D341Med (cell line): Measurements from ENCODE around the gene DUSP1.
"Not testable (repeated sequence)": the region's sequence is repeated elsewhere in the genome, so short reads cannot be mapped to it uniquely, and the experiment has no call there.

Experiments used
- DNase-seq: peaks from one replicate; pipeline ENCODE4 v3.0.0; 2012; ENCODE audit warnings: low spot score

Gene DUSP1, protein sequence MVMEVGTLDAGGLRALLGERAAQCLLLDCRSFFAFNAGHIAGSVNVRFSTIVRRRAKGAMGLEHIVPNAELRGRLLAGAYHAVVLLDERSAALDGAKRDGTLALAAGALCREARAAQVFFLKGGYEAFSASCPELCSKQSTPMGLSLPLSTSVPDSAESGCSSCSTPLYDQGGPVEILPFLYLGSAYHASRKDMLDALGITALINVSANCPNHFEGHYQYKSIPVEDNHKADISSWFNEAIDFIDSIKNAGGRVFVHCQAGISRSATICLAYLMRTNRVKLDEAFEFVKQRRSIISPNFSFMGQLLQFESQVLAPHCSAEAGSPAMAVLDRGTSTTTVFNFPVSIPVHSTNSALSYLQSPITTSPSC

DNA sequence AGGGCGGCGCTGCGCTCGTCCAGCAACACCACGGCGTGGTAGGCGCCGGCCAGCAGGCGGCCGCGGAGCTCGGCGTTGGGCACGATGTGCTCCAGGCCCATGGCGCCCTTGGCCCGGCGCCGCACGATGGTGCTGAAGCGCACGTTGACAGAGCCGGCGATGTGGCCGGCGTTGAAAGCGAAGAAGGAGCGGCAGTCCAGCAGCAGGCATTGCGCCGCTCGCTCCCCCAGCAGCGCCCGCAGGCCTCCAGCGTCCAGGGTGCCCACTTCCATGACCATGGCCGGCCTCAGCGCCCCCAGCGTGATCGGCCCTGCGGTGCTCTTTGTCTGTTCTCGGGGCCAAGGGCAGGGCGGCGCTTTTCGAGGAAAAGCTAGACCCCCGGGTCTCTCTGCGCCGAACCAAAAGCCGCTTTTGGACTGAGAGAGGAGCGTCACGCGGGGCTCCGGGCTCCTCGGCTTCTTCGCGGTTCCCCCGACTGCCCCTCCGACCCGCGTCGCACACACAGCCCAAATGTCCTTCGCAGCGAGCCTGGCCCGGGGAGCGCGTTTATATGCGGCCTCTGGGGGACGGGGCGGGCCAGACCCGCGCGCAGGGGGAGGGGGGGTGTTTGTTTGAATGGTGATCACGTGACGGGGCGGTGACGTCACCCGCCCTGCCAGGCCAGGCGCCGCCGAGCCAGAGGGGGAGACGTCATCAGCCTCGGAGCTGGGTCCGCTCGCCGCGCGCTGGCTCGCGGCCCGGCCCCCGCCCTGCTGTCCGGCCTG, at the start of gene DUSP1:
Gene DUSP1, minus strand, starts transcription at position 521 of the 764 bp plus-strand sequence. Its CDS starts 243 bp downstream, at position 278.
- peak; percentile 97 for DNase-seq

DNA sequence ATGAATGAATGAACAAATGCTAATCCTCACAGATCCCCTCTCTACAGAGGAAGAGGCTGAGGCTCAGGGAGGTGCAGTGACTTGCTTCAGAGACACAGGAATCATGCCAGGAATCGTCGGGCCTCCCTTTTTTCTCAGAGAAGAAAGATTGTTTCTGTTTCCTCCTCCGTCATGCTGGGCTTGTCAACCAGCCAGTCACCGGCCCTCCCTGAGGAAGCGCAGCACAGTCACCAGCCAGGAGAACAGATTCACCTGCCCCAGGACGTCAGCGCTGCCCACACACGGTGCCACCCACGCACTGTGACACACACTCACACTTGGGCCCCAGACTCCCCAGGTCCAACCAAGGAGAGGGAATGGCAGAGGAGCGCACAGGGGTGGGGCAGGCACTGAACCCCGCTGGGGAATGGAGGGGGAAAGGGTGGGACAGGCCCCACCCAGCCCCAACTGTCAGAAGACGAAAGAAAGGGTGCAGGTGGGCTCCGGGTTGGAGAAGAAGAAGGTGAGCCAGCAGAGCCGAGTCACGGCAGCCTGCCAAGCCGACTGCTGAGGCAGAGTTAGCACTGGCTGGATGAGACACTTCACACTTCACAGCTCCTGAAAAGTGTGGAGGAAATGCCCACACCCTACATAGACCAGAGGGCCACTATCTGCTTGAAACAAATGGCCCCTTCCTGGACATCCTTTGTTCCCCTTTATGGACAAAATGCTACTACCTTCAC, 49.2 kb upstream of the DUSP1 start:
- no peak for DNase-seq

DNA sequence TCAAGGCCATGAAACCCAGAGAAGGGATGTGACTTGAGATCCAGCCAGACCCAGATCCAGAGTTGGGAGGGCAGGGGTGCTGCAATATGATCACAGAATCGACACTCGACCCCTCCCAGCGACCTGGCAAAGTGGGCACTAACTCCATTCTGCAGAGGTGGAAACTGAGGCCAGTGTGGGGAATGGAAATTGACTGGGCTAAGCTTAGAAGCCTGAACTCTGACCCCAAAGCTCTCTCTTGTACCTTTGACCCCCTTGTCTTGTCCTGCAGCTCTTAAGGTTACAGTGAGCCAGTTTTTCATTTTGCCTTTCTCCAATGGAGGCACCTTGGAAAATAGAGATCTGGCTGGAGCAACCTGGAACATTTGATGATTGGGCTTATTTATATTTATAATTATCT, 48.6 kb upstream of the DUSP1 start:
- no peak for DNase-seq

DNA sequence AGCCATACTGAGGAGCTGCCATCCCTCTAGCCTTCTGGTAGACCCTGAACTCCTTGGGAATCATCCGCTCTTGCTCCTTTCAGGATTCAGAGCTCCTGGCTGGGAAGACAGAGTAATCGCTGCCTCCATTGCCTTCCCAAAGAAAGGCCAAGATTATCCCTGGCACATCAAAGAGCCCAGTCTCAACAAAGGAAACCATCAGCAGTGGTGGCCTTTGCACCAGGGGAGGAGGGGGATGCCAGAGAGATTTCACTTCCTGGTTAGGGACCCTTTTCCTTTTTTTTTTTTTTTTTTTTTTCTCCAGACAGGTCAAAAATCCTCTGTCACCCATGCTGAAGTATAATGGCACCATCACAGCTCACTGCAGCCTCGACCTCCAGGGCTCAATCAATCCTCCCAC, 47.1 kb upstream of the DUSP1 start:
- DNase-seq = no peak

DNA sequence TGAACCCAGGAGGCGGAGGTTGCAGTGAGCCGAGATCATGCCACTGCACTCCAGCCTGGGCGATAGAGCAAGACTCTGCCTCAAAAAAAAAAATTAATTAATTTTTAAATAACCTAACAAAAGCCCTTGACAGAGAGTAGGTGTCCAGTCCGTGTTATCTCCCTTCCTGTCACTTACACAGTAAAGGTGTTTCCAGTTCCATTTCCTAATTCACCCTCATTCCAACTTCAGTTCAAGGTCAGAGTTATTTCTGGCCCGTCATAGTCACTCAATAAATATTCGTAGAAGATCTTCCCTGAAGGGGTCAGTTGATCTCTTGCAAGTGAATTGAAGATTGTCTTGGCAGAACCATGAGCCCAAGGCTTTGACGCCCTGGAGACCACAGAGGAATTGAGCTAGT, 46.7 kb upstream of the DUSP1 start:
- DNase-seq = no peak

DNA sequence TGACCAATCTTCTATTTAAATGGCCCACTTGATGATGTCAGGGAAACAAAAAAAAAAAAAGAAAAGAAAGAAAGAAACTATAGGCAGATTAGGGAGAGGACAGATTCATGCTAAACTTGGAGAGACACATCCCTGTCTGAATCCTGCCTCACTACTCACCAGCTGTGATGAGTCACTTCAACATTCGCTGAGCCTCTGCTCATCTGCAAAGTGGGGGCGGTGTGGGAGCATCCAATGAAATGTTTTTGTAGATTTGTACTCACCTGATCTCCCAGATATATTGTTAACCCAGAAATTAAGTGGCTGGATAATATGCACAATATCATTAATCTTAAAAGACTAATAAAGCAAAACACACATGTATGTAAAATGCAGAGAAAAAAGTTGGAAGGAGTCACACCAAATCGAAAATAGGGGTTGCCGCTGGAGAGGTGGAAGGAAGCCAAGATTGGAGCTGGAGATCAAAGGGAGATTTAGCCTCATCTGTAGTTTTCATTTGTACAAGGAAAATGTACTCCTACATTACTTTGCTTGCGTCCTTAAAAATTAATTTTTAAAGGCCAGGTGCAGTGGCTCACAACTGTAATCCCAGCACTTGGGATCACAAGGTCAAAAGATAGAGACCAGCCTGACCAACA, 46.0 kb upstream of the DUSP1 start:
- no peak for DNase-seq

DNA sequence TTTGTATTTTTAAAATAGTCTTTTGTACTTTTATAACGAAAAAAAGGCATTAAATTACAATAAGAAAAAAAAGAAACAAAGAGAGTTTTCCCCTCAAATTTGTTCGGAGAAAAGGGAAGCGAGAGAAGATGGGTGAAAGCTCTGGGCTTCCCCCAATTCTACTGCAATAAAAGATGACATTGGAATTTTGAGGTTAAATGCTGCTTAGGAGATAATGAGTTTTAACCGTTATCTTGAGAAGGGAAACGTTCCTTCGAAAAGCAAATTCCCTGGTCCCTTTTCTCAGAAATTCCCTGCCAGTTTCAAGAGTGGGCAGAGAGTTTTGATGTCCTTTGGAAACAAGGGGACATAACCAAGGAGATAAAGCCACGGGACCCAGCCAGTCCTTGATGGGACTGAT, 44.6 kb upstream of the DUSP1 start:
- no peak for DNase-seq

DNA sequence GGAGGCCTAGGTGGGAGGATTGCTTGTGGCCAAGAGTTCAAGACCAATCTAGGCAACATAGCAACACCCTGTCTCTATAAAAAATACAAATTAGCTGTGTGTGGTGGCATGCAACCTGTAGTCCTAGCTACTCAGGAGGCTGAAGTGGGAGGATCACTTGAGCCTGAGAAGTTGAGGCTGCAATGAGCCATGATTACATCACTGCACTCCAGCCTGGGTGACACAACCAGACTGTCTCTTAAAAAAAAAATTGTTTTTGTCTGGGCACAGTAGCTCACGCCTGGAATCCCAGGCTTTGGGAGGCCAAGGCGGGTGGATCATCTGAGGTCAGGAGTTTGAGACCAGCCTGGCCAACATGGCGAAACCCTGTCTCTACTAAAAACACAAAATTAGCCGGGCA, 40.0 kb upstream of the DUSP1 start:
- not testable (repeated sequence) for DNase-seq

DNA sequence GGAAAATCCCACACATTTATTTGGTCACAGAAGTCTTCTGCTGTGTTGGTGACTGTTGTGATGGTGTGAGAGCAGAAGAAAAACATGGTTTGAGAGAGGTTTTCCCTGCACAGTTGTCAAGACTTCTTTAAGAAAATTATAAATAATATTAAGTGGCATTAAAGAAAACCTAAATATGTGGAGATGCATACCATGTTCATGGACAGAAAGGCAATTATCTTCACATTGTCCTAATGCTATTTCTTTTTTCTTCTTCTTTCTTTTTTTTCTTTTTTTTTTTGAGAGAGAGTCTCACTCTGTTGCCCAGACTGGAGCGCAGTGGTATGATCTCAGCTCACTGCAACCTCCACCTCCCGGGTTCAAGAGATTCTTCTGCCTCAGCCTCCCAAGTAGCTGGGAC, 38.8 kb upstream of the DUSP1 start:
- DNase-seq = no peak

DNA sequence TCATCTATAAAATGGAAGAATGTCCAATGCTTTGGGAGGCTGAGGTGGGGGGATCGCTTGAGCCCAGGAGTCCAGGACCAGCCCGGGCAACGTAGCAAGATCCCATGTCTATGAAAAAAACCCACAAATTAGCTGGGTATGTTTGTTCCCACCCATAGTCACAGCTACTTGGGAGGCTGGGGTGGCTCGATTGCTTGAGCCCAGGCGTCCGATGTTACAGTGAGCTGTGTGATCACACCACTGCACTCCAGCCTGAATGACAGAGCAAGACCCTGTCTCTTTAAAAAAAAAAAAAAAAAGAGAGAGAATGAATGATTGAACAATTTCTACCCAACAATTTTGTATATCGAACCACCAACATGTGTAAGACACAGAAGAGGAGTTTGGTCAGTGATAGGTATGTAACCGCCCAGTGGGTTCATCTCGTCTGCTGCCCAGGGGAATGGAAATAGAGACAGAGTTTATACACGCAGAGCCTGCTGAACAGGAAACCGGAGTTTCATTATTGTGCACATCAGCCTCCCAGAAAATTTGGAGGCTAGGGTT, 36.8 kb upstream of the DUSP1 start:
- no peak for DNase-seq

DNA sequence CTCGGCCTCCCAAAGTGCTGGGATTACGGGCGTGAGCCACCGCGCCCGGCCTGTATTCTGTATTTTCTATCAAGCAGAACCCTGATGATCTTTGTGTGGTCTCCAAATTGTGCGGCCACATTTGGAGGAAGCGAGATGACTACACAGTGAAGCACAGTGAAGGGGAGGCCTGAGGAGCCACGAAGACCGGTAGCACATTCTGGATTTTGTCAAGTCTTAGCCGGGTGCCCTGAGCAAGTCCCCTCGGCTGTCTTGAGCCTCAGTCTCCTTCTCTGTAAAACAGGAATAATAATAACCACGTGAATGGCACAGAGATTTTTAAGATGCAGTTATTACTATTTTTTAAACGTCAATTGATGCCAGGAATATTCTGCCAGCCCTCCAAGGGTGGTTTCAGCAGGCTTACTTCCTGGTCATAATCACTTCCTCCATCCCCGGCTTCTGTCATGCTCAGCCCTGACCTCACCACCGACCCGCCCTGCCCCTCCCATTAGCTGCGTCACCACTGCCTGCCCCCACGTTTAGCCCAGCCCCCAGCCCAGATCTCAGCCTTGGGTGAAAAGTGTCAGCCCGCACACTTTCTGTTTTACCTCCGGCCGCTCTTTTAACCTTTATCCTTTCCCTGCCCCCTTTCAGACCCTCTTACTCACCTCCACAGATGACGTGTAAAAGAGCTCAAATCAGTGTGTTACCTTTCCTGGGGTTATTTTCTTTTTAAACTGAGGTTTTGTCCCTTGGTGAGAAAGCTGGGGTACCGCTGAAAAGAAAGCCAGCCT, 36.1 kb upstream of the DUSP1 start:
- DNase-seq = no peak

DNA sequence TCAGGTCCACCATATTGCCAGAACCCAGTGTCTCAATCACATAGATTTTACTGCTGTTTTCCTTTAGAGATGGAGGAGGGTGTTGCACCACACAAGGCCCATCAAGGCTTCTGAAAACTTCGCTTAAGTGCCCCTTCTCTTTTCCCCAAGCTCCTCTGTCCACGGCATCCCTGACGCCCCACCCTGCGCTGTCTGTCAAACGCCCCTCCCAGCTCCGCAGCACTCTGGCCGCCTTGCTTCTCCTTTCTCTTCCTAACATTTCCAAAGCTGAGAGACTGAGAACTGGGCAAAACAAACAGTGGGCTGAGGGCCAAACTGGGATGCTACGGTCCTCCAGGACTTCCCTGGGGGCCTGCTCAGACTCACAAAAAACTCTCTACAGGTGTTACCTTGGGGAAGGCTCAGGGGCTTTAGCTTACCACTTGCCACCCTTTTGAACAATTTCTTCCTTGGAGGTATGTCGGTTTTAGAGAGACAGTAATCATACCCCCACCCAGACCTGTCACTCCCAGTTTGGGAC, 34.8 kb upstream of the DUSP1 start:
- no peak for DNase-seq

DNA sequence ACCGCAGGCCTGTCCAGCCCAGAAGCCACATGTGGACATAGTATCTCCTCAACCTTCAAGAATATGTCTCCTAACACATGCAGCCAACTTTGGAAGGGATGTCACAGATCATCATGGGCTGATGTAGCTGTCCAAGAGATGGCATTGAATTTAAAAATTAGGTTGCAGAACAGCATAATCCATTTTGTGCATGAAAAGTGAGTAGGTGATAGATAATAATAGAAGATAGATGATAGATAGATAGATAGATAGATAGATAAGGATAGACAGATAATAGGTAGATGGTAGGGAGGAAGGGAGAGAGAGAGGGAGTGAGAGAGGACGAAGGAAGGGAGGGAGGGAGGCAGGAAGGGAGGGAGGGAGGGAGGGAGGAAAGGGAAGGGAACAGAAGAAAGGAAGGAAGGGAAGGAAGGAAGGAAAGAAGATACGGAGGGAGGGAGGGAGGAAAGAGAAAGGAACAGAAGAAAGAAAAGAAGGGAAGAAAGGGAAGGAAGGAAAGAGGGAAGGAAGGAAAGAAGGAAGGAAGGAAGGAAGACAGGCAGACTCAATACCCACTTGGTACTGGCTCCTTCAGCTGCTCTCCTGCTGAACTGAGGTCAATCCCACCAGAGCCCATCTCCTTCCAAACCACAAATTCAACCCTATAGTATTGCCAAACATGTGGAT, 34.2 kb upstream of the DUSP1 start:
- no peak for DNase-seq

DNA sequence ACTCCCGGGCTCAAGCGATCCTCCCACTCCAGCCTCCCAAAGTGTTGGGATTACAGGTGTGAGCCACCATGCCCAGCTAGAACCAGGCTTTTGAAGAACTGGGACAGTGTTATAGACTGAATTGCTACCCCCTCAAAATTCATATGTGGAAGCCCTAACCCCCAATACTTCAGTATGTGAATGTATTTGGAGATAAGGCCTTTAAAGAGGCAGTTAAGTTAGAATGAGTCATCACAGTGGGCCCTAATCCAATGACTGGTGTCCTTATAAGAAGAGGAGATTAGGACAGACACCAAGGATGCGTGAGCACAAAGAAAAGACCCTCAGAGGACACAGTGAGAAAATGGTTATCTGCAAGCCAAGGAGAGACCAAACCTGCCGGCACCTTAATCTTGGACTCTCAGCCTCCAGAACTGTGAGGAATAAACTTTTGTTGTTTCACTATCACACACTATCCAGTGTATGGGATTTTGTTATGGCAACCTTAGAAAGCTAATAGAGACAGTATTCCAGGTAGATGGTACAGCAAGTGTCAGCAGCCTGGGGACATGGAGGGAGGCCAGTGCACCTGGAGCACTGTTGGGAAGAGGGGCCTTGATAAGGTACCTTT, 31.7 kb upstream of the DUSP1 start:
- no peak for DNase-seq

DNA sequence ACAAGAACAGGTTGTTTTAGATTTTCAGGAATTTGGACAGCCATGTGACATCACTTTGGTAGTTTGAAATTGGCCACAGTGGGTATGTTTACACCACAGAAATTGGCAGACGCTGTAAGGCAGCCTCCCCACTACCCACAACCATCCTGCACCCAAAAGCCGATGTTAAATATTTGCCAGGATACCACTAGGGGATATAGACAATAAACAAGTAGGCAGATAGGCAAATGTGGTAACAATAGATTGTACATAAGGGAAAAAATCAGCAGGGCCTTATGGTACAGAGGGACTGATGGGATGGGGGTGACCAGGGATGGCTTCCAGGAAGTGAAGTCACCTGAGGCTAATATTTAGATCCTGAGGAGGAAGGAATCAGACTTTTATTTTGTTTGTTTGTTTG, 31.1 kb upstream of the DUSP1 start:
- DNase-seq = no peak

DNA sequence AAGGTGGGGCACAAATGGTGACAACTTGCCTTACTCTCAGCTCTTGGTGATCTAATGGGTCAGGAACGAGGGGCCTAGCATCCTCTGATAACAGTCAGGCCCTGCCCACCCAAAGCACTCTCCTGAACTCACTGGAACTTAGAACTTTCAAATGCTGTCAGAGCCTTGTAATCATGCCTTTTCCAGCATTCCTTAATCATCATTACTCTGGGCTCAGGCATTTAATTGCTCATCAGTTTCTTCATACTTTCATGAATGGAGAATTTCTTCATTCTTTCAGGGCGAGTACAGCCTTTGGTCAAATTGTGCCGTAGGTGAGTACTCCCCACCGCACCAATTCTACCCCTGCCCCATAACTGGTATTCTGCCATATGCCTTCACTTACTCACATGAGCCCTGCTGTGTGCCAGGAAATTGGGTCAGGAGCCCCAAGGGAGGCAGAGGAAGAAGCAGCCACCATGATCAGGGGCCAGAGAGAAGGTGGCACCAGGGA, 30.2 kb upstream of the DUSP1 start:
- no peak for DNase-seq

DNA sequence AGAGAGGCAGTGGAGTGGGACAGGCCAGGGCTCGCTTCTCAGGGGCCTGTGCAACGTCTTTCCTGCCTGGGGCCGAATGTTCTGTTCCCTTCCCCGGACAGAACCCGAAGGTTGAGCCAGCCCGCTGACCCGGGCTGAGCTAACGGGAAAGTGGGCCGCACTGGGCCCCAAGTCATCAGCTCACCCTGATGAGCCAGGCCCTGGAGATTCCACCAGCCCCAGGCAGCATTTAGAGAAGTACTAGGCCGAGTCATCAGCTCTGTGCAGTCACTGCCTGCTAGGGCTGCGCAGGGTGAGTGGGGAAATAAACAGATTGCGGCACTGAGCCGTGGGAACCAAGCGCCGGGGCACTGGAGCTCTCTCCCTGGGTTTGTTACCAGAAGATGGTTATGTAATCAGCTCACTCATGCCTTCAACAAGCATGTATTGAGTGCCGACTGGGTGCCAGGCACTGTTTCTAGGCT, 29.1 kb upstream of the DUSP1 start:
- DNase-seq = no peak

DNA sequence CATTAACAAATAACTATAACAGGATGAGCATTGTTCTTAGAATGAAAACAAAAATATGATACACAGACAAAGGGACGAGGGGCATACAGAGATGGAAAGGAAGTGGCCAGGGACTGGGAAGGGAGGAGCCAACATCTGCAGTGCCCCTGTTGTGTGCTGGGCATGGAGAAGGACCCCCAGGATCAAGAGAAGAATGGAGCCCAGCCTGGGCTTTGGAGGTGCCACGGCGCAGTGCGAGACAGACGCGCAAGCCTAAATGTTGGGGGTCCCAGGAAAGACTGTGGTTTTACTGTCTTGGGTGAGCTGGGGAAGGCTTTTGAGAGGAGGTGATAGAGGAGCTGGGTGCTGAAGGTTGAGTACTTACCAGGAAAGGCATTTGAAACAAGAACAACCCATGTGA, 28.4 kb upstream of the DUSP1 start:
- DNase-seq = no peak

DNA sequence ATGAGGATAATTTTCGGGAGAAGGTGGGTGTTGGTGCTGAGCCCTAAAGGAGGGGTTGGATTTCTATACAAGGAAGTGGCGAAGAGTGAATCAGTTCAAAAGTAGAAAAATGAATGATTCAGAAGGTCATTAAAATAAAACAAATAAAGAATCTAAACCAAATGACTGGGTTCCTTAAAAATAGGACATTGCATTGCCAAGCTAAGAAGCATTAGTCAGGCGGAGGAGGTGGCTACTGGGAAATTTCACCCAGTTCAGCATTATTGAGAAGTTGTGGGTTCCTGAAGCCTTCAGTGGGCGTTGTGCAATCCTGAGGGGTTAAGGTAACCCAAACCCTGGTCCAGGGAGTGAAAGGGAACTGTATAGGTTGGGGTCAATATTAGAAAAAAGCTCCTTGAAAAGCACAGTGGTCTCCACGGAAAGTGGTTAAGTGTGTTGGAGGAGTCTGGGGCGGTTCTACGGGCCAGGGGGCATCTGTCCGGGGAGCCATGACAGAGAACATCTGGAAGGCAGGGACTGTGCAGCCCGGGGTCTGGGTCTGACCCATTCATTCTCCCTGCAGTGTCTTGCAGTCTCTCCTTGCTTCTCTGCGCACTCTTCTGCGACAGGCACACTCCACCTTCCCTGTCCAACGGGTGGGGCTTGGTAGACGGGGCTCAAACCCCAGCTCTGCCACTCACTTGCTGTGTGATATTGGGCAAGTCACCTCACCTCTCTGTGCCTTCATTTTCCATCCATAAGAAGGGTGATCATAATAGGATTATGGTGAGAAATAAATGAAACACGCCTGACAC, 27.6 kb upstream of the DUSP1 start:
- DNase-seq = no peak
